COLO668 (cell line): ENCODE results near the gene SCFD1.
"Not testable (repeated sequence)": the region's sequence is repeated elsewhere in the genome, so short reads cannot be mapped to it uniquely, and the experiment has no call there.

Experiments
- DNase-seq: peaks from one replicate; lab custom pipeline; 2025; ENCODE audit not compliant: unreplicated experiment; lab: John Stamatoyannopoulos, UW

The SCFD1 gene

GRCh38 chr14:30621940-30622830 is at the start of gene SCFD1:
Gene SCFD1, plus strand, starts transcription at chr14:30622319. Its CDS starts 20 bp downstream, at chr14:30622339.
- DNase-seq: peak; percentile 98

- DNase-seq: no peak
Observed at GRCh38 chr14:30572771-30573170, 49.3 kb upstream of the SCFD1 start.

- no peak for DNase-seq
Observed at GRCh38 chr14:30573226-30573814, 48.8 kb upstream of the SCFD1 start.

- DNase-seq: no peak
Observed at GRCh38 chr14:30573966-30574365, 48.2 kb upstream of the SCFD1 start.

GRCh38 chr14:30574777-30575176 is 47.3 kb upstream of the SCFD1 start:
- DNase-seq: not testable (repeated sequence)

- DNase-seq: not testable (repeated sequence)
Observed at GRCh38 chr14:30576333-30576732, 45.8 kb upstream of the SCFD1 start.

- no peak for DNase-seq
Observed at GRCh38 chr14:30580616-30581282, 41.4 kb upstream of the SCFD1 start.

GRCh38 chr14:30581283-30581625 is 40.9 kb upstream of the SCFD1 start:
- DNase-seq: no peak

- no peak for DNase-seq
Observed at GRCh38 chr14:30582376-30582775, 39.7 kb upstream of the SCFD1 start.

GRCh38 chr14:30584058-30584630 is 38.0 kb upstream of the SCFD1 start:
- no peak for DNase-seq

- no peak for DNase-seq
Observed at GRCh38 chr14:30585204-30585603, 36.9 kb upstream of the SCFD1 start.

- no peak for DNase-seq
Observed at GRCh38 chr14:30587141-30587540, 35.0 kb upstream of the SCFD1 start.

- DNase-seq: no peak
Observed at GRCh38 chr14:30588873-30589272, 33.2 kb upstream of the SCFD1 start.

- DNase-seq: no peak
Observed at GRCh38 chr14:30596935-30597334, 25.2 kb upstream of the SCFD1 start.

GRCh38 chr14:30597504-30597903 is 24.6 kb upstream of the SCFD1 start:
- no peak for DNase-seq

GRCh38 chr14:30600922-30601918 is 20.9 kb upstream of the SCFD1 start:
- no peak for DNase-seq

- no peak for DNase-seq
Observed at GRCh38 chr14:30603402-30603801, 18.7 kb upstream of the SCFD1 start.

GRCh38 chr14:30604696-30605095 is 17.4 kb upstream of the SCFD1 start:
- not testable (repeated sequence) for DNase-seq

GRCh38 chr14:30607156-30607780 is 14.9 kb upstream of the SCFD1 start:
- DNase-seq: no peak

GRCh38 chr14:30608533-30609006 is 13.5 kb upstream of the SCFD1 start:
- DNase-seq: no peak
